HG03060 (cell line): ENCODE data around the gene UTP11.
"Not testable (repeated sequence)": the region's sequence is repeated elsewhere in the genome, so short reads cannot be mapped to it uniquely, and the experiment has no call there.

Source experiments
- ATAC-seq: cut with Tn5 transposase; IDR thresholded peaks from one replicate; pipeline ENCODE4 v1.9.1; 2021; ENCODE audit warnings: low read depth, moderate number of reproducible peaks; ENCODE audit not compliant: unreplicated experiment

UTP11 gene

GRCh38 chr1:38027201-38028104 is 14.9 kb downstream of the UTP11 start:
- ATAC-seq, result no peak

GRCh38 chr1:38028105-38028591 is 15.6 kb downstream of the UTP11 start:
- peak; percentile 47 for ATAC-seq

GRCh38 chr1:38028671-38029070 is 16.1 kb downstream of the UTP11 start:
- ATAC-seq, result peak; percentile 5

- ATAC-seq, result no peak
These were observed 16.6 kb downstream of the UTP11 start for GRCh38 chr1:38029081-38029681.

GRCh38 chr1:38029685-38030511 is 17.4 kb downstream of the UTP11 start:
- no peak for ATAC-seq

GRCh38 chr1:38030596-38031512 is 18.3 kb downstream of the UTP11 start:
- ATAC-seq, result no peak

- ATAC-seq, result no peak
These were observed 19.0 kb downstream of the UTP11 start for GRCh38 chr1:38031513-38031866.

GRCh38 chr1:38032992-38033391 is 20.5 kb downstream of the UTP11 start:
- not testable (repeated sequence) for ATAC-seq

GRCh38 chr1:38034871-38035270 is 22.3 kb downstream of the UTP11 start:
- no peak for ATAC-seq

GRCh38 chr1:38037221-38037939 is 24.8 kb downstream of the UTP11 start:
- ATAC-seq, result no peak

- ATAC-seq, result no peak
These were observed 26.3 kb downstream of the UTP11 start for GRCh38 chr1:38038861-38039260.

GRCh38 chr1:38039331-38040088 is 27.0 kb downstream of the UTP11 start:
- ATAC-seq, result no peak

- ATAC-seq, result no peak
These were observed 29.7 kb downstream of the UTP11 start for GRCh38 chr1:38041936-38042834.

GRCh38 chr1:38043036-38043747 is 30.7 kb downstream of the UTP11 start:
- ATAC-seq, result no peak

GRCh38 chr1:38044221-38045215 is 32.0 kb downstream of the UTP11 start:
- ATAC-seq, result no peak
